Spinal cord (tissue), 10 donors: Measurements from ENCODE around the gene FCHO1. TPM values are rescaled to one million over a fixed set of nuclear protein-coding genes. Genes with fewer than 3 reads are reported as not detected.
A peak's percentile ranks its signal among the peaks of the same experiment; 100 is the strongest.

Experiments used
- DNase-seq, 6 donors: peaks; one replicate each; pipeline versions ENCODE4 v3.0.0 to v3.0.0-alpha.2; 2013 to 2015; ENCODE audit warnings: low spot score in 6 of 6, low read depth in 4 of 6
- H3K27ac ChIP-seq: one replicate; pipeline ENCODE4 v1.5.1; 2013; ENCODE audit warnings: low read depth, low read length, control low read depth
- H3K27me3 ChIP-seq: one replicate; pipeline ENCODE4 v1.6.1; 2013; ENCODE audit warnings: low read length; ENCODE audit not compliant: control insufficient read depth, insufficient read depth
- H3K36me3 ChIP-seq: one replicate; pipeline ENCODE4 v1.6.1; 2013; ENCODE audit warnings: low read length; ENCODE audit not compliant: control insufficient read depth, insufficient read depth
- H3K4me1 ChIP-seq: one replicate; pipeline ENCODE4 v1.6.1; 2013; ENCODE audit warnings: low read length; ENCODE audit not compliant: control insufficient read depth, insufficient read depth
- H3K4me3 ChIP-seq: one replicate; pipeline ENCODE4 v1.5.1; 2013; ENCODE audit warnings: low read depth, low read length, control low read depth
- H3K9me3 ChIP-seq: one replicate; pipeline ENCODE4 v1.6.1; 2013; ENCODE audit warnings: low read length; ENCODE audit not compliant: control insufficient read depth, insufficient read depth
- WGBS: methylation state at CpG from one replicate; pipeline ENCODE4 v1.1.5; 2013; ENCODE audit warnings: missing lambda C conversion rate; ENCODE audit not compliant: insufficient coverage; 5-methylcytosine and 5-hydroxymethylcytosine counted together
- polyA plus RNA-seq, 2 donors: library from polyadenylated mRNA; unstranded; fragments of 120-200 nt; gene quantifications; one replicate each; pipeline ENCODE4 v1.2.1, GENCODE V29; 2013; ENCODE audit not compliant: insufficient read length in 2 of 2
- total RNA-seq, 2 donors: library from RNA; depleted of rRNA in 1 of 2; stranded (reverse); fragments of 120-200 nt in 1 of 2; fragments of >200 nt in 1 of 2; gene quantifications; one replicate each; pipeline versions ENCODE4 v1.2.3 to v1.2.4, GENCODE V29; 2013 to 2014
- donor health status: healthy.

The FCHO1 gene
- total and polyA plus RNA-seq, 4 donors: 6.8 to 41.9 (median 21.5) TPM

DNA sequence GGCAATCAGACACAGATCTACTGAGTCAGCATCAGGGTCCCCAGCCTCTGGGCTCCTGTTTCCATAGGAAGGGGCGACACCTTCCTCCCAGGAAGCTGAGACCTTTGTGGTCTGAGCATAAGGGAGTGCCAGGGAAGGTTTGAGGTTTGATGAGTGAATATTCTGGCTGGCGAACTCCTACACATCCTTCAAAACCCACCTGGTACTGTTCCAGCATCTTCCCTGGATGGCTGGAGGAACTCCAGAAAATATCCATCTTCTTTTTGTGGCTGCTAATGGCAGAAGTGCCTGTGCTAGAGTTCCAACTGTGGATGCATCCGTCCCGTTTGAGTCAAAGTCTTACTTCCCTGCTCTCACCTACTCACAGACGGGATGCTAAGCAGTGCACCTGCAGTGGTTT lies 60.8 kb downstream of the FCHO1 start:
- H3K27me3 ChIP-seq: no peaks in the 10 kb centered on the region

DNA sequence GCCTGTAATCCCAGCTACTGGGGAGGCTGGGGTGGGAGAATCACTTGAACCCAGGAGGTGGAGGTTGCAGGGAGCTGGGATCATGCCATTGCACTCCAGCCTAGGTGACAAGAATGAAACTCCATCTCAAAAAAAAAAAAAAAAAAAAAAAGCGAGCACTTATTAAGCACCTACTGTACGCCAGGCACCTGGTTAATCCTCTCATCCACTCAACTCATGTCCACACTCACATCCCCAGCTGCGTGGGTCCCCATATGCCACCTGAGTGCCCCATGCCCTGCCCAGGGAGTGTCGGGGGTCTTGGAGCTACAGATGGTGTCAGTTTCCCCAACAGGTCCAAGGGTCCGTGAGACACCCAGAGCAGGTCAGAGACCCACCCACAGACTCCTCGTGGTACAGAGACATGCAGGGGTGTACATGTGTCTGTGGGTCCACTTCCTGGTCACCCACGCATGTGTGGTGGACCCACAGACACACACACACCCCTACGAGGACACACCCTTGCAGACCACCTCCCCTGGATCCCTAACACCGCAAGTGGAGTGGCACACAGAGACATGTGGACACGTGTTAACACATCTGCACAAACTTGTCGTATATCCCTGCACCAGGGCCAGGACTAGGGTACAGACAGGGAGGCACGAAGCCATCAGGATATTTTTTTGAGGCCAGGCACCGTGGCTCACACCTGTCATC lies 66.5 kb downstream of the FCHO1 start:
- no peak for DNase-seq
- Histone ChIP-seq H3K9me3 (no peaks in the 10 kb centered on the region), H3K4me3 (no peak overlapping the region), H3K27me3 (no peaks in the 10 kb centered on the region), H3K36me3 (no peaks in the 10 kb centered on the region), H3K27ac (no peak overlapping the region), H3K4me1 (no peaks in the 10 kb centered on the region)
- 83% methylated on average over 8 of the region's 13 CpGs for WGBS

More for the DNA sequence above, 60.8 kb downstream of the FCHO1 start:
- Histone ChIP-seq H3K4me1 (no peaks in the 10 kb centered on the region), H3K4me3 (no peak overlapping the region), H3K36me3 (no peaks in the 10 kb centered on the region), H3K9me3 (no peaks in the 10 kb centered on the region), H3K27ac (no peak overlapping the region)
- WGBS: 65% methylated on average over 4 of the region's 5 CpGs
- no peak for DNase-seq

DNA sequence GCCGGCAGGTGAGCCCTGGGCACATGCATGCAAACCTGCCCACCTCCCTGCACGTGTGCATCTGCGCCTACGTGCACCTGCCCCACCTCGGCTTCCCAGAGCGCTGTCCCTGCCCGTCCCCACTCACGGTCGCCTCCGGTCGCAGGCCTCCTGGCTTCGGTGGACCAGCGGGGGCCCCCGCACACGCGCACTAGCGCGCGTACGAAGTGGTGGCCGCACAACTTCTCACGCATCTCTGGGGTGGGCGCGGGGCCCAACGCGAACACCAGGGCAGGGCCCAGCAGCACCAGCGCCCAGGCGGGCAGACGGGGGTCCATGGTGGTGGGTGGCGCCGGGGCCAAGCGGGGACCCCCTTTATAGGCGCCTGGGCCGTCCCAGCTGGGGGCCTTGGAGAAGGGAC lies 69.9 kb downstream of the FCHO1 start, which contains the start of gene INSL3:
Gene INSL3 (minus strand): TSS at position 330 of the 400 bp plus-strand sequence. CDS start 13 bp downstream, at position 317.
- Histone ChIP-seq H3K27me3 (no peaks in the 10 kb centered on the region), H3K9me3 (no peaks in the 10 kb centered on the region), H3K27ac (no peak within 1 kb of the TSS), H3K4me1 (peaks cover 2% of the 10 kb centered on the region), H3K4me3 (no peak within 1 kb of the TSS), H3K36me3 (no peaks in the 10 kb centered on the region)
- no peak for DNase-seq
- WGBS: 63% methylated on average over 34 of the region's 34 CpGs

DNA sequence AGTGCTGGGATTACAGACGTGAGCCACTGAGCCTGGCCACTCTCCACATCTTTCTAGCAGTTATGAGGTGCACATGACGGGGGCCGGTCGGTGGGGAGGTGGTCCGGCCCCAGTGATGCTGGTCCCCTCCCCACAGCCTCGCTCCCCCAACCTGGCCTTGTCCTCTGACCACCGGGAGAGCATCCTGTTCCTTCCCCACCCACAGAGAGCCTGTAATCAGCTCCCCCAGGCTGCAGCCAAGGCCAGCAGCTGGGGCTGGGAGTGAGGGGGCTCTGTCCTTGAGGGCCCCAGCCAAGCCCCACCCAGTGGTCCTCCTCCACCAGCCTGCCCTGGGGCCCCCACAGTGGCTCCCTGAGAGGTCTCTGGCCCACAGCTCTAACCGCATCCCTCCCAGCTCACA lies 73.1 kb downstream of the FCHO1 start:
- Histone ChIP-seq H3K36me3 (no peaks in the 10 kb centered on the region), H3K4me1 (peaks cover 2% of the 10 kb centered on the region), H3K9me3 (no peaks in the 10 kb centered on the region), H3K4me3 (no peak overlapping the region), H3K27me3 (no peaks in the 10 kb centered on the region), H3K27ac (no peak overlapping the region)
- 56% methylated on average over 8 of the region's 8 CpGs for WGBS
- no peak for DNase-seq

DNA sequence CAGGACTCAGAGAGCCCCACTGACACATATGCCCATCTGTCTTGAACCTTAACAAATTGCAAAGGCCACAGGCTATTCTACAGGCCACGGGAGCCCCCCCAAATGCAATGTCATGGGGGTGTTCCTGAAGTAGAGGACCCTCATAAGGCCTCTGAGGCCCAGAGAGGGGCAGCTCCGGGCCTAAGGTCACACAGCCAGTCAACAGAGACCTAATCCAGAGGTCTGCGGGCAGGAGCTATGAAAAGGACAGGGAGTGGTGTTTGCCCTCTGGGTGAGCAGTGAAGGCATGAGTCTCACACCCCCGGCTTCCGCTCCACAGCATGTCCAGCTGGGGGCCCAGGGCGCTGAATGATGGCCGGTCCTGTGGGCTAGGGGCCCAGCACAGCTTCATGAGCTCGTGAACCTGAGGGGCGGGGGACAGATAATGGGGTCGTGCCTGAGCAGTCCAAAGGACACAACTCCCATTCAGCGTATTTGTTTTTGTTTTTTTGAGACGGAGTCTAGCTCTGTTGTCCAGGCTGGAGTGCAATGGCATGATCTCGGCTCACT lies 75.3 kb downstream of the FCHO1 start:
- no peaks in the 10 kb centered on the region for H3K9me3 ChIP-seq
- H3K36me3 ChIP-seq: no peaks in the 10 kb centered on the region
- DNase-seq: no peak
- WGBS: 85% methylated on average over 13 of the region's 13 CpGs
- H3K4me1 ChIP-seq: peaks cover 17% of the 10 kb centered on the region
- H3K4me3 ChIP-seq: no peak overlapping the region
- H3K27ac ChIP-seq: no peak overlapping the region
- H3K27me3 ChIP-seq: peaks cover 7% of the 10 kb centered on the region

DNA sequence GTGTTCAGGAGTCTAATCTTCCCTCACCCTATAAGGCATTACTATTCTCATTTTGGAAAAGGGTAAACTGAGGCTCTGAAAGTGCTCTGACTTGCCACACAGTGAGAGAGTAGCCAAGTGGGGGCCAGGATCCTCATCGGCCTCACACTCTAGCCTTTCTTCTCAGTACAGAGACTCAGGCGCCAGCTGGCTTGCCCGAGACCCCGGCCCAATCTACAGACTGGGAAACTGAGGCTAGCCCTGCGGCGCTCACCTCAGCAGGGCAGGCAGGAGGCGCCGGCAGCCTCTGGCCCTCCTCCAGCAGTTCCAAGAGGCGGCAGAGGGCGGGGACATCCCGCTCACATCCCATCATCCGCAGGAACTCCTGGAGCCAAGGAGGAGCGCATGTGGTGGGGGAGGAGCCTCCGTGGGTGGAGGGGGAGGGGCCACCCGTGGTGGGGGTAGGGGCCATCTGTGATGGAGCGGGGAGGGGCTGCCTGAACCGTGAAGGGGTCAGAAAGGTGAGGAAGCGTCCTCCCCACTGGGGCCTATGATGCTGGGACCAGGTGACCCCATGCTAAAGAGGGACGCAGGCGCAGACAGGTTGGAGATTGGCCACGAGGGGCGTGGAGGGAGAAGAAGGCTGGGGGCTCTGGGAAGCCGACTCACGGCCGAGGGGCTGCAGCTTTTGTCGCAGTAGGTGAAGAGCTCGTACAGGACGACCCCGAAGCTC lies 78.7 kb downstream of the FCHO1 start:
- H3K27ac ChIP-seq: no peak overlapping the region
- peaks cover 17% of the 10 kb centered on the region for H3K4me1 ChIP-seq
- peaks cover 10% of the 10 kb centered on the region for H3K27me3 ChIP-seq
- H3K9me3 ChIP-seq: no peaks in the 10 kb centered on the region
- 9% methylated on average over 25 of the region's 29 CpGs for WGBS
- H3K4me3 ChIP-seq: peak overlapping the region; percentile 39
- DNase-seq: peak in 3 of 6 donors; percentile 44 to 92 (median 79)
- no peaks in the 10 kb centered on the region for H3K36me3 ChIP-seq

- WGBS: 3% methylated on average over 44 of the region's 50 CpGs
- no peak overlapping the region for H3K27ac ChIP-seq
- no peaks in the 10 kb centered on the region for H3K36me3 ChIP-seq
- peaks cover 17% of the 10 kb centered on the region for H3K4me1 ChIP-seq
- no peaks in the 10 kb centered on the region for H3K9me3 ChIP-seq
- peak in 5 of 6 donors; percentile 62 to 99 (median 88) for DNase-seq
- peak overlapping the region; percentile 39 for H3K4me3 ChIP-seq
- H3K27me3 ChIP-seq: peaks cover 10% of the 10 kb centered on the region
These were observed 79.5 kb downstream of the FCHO1 start for GRCh38 chr19:17830567-17831418.

GRCh38 chr19:17831419-17831888 lies 80.2 kb downstream of the FCHO1 start:
- Histone ChIP-seq H3K27ac (no peak overlapping the region), H3K27me3 (peaks cover 10% of the 10 kb centered on the region), H3K9me3 (no peaks in the 10 kb centered on the region), H3K4me3 (peak overlapping the region; percentile 29), H3K4me1 (peaks cover 17% of the 10 kb centered on the region), H3K36me3 (no peaks in the 10 kb centered on the region)
- 16% methylated on average over 25 of the region's 25 CpGs for WGBS
- peak in 1 of 6 donors; percentile 16 for DNase-seq
